Activated T-helper 1 cell treated with anti-CD3 and anti-CD28 coated beads, Interleukin-2, amount 50 U/mL, for 16 hours (primary cell): ENCODE measurements around the gene PIK3R1.

Source experiments
- DNase-seq, 2 donors: peaks; one replicate each; pipeline ENCODE4 v3.0.0-alpha.2; 2020; ENCODE audit warnings: low read depth in 1 of 2, low spot score in 1 of 2

Gene PIK3R1

DNA sequence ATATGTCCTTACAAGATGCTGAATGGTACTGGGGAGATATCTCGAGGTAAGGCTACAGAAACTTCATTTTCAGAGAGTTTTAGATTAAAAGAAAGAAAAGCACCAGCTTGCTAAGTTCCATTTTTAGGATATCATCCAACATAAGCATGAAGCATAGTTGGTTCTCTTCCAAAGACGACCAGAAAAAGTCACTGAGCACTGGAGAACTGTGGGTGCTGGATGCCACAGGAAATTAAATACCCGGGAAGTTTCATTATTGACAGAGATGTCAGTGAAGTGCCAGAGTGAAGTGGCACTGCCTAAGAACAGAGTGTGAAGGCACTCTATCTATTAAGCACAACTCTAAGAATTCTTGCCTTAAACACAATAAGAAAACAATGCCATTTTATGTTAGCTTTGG is 76.8 kb downstream of the PIK3R1 start:
- no peak for DNase-seq

- no peak for DNase-seq
Observed at GRCh38 chr5:68295772-68296171, 80.2 kb downstream of the PIK3R1 start.

GRCh38 chr5:68296895-68297294 is 81.3 kb downstream of the PIK3R1 start:
- DNase-seq, result no peak

- no peak for DNase-seq
Observed at GRCh38 chr5:68297656-68298055, 82.1 kb downstream of the PIK3R1 start.

GRCh38 chr5:68298479-68298878 is 82.9 kb downstream of the PIK3R1 start:
- DNase-seq, result no peak

DNA sequence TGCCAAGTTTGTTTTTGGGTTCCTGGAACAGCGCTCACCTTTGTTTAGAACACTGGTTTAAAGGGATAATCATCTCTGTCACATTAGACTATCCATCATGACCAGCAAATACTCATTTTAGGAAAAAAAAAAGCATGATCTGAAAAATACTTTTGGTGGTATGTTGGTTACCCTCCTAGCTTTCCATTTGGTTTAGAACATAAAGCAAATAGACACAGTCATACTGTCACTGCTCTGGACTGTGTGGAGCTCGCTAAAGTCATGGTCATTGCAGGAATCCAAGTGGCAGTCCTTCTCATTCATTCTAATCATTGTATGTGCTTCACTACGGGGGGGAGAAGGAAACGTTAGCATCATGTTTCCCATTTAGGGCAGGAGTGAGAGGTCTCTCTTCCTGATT is 83.5 kb downstream of the PIK3R1 start:
- DNase-seq, result no peak

DNA sequence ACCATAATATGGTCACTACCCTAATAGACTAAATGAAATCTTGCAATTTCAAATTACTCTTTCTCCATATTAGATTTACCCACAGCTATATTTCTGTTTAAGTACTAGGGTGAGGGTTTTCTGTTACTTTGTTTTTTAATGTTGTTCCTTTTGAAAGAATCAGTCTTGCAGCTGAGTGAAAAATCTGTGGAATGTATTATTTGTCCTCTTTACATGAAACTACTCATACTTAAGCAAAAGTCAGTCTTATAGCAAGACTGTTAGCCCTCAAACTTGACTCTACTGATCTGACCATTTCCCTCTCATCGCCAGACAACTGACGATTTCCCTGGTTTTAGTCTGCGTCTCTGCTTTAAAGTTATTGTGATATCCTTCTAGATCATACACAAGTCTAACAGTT is 84.0 kb downstream of the PIK3R1 start:
- DNase-seq, result no peak

- DNase-seq, result no peak
Observed at GRCh38 chr5:68303038-68303738, 87.6 kb downstream of the PIK3R1 start.

DNA sequence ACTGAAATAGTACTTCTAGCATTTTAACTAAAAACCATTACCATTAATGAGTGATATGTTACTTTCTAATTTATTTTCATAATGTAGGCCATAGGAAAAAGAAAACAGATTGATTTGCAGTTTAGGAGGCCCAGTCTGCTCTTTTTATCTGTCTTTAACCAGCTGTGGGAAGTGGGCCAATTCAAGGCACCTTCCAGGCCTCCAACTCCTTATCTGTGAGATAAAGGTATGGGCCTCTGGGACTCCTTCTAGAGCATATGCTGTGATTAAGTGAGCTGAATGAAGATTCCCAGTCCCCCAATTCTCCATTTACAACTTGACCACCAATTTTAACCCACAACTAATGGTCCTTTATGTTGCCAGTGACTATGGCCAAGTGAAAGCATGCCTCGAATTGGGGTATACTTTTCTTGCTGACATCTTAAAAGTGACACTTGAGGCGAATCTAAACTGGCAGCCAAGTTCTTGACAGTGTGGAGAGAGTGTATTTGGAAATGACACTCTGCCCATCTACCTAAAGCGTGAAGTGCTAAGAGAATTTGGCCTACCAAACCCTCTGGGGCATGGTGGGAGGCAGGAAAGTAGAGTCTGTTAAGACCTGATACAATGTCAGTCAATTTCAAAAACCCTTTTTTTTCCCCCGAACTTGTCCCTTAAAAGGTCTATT is 88.3 kb downstream of the PIK3R1 start:
- no peak for DNase-seq

- no peak for DNase-seq
Observed at GRCh38 chr5:68304421-68305052, 89.0 kb downstream of the PIK3R1 start.

GRCh38 chr5:68305223-68305870 is 89.8 kb downstream of the PIK3R1 start:
- DNase-seq, result no peak

DNA sequence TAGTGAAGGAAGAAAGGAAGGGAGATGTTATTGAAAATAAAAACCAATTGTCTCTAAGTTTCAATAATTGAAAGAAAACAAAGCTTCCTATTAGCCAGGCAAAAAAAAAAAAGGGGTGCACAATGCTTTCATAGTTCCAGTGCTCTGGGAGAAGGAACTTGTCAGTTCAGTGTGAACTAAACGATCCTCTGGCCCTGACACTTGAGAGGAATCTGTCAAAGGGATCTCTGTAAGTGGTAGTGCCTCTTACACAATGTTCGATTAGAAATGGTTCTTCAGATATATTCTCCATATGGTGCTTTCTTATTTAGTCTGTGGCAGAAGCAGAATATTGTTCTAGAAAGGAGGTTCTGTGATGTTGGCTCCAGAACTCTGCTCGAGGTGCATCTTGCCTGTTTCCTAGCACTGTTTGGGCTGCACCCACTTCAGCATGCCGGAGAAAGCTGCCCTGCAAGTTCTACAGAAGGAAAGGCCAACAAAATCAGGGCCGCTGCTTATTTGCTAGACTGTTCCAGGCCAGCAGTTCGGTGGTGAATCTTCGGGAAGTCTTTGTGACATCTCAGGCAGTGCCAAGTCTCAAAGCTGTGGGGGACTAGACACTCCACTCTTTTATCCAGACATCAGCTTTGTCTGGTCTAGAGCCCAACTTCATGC is 90.9 kb downstream of the PIK3R1 start:
- DNase-seq, result no peak

DNA sequence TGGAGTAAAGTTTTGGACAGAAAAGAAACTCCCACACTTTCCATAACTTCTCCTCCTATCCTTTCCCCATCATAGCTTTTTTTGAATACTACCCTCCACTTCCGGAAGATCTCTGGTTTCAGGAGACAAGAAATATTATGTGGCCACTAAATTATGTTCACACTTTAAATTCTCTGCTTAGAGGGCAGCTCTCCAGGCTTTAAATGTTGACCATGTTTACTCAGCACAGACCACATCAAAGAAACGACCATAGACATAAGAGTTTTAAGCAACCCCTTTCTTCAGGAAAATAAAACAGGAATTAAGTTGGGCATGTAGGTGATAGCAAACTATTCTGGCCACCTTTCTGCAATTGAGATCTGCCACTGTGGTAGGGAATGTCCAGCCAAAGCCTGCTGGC is 97.8 kb downstream of the PIK3R1 start:
- no peak for DNase-seq

DNA sequence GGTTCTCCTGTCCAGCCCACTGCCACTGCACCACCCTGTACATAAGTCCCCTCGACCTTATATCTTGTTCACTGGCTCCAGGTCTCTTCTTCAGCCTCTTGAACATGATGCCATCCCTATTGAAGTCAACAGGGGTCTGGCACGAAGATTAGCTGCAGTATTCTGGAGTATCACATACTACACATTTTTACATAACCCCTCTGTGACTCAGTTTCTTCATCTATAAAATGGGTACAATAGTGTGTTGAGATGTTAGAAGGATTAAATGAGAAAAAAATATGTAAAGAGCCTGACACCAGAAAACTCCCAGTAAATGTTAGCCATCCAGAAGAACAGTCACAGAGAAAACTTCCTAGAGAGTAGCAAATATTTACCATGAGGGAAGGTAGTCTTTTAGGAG is 98.9 kb downstream of the PIK3R1 start:
- no peak for DNase-seq

- peak in 1 of 2 donors; percentile 6 for DNase-seq
Observed at GRCh38 chr5:68315679-68316271, 100.2 kb downstream of the PIK3R1 start.

- no peak for DNase-seq
Observed at GRCh38 chr5:68316469-68316868, 100.9 kb downstream of the PIK3R1 start.

GRCh38 chr5:68317646-68318045 is 102.1 kb downstream of the PIK3R1 start:
- no peak for DNase-seq

- no peak for DNase-seq
Observed at GRCh38 chr5:68318955-68319705, 103.6 kb downstream of the PIK3R1 start.

DNA sequence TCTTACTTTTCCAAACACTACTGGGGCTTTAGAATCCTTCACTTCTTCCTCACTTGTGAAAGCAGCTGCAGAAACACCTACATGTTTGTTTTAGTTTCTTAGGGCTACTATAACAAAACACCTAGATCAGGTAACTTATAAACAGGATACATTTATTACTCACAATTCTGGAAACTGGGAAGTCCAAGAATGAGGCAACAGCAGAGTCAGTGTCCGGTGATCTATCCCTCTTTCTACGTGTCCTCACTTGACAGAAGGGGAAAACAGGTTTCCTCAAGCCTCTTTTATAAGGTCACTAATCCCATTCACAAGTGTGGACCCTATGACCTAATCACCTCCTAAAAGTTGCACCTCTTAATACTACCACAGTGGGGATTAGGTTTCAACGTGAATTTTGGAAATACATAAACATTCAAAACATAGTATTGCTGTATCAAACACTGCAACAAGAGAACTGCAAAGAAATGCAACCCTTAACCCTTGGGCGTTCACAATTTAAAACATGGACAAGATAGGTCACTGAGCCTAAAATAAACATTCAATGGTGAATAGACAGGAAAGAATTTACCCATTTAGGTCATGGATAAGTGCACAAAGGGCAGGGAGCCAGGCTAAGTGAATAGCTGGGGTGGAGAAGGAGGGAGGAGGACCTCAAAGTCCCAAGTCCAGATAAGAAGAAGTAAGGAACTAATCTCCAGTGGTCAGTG is 104.3 kb downstream of the PIK3R1 start:
- no peak for DNase-seq
